Measurements from ENCODE around the gene STMP1. TPM values are rescaled to one million over a fixed set of nuclear protein-coding genes. Genes with fewer than 3 reads are reported as not detected.

The STMP1 gene
- total and polyA plus RNA-seq, 2 of the 4 experiments (the other 2 are of a cell fraction), result 6.1 to 28.3 TPM

GRCh38 chr7:135666846-135667245 is 4.5 kb downstream of the STMP1 start:
- H2AK5ac ChIP-seq (ENCODE audit: low read depth, low read length), result no peak overlapping the region
- no peak overlapping the region for H3K27ac ChIP-seq (ENCODE audit: insufficient read depth, low read length)
- H3K23ac ChIP-seq (ENCODE audit: low read depth, low read length), result no peak overlapping the region; the same call in 1 of the 2 replicates
- no peak overlapping the region for H2AFZ ChIP-seq (replicated peaks; ENCODE audit: low read length, poor library complexity)
- H4K5ac ChIP-seq (ENCODE audit: low read depth, low read length), result no peak overlapping the region
- in situ Hi-C loops (cut with MboI; ENCODE audit: low sequenced_read_pairs), result loop anchor here (5.0 kb wide), 1 partner anchor 340 kb away; no protein-coding TSS in a partner anchor
- no CpG with 5 or more reads among the region's 6 CpGs for WGBS, 2 experiments (ENCODE audit: extremely low coverage in 2 of 2, insufficient read length in 1 of 2)
- no TSS peak for BruUV-seq (replicated peaks)
- CTCF ChIA-PET, result no interaction called here
- no peak overlapping the region for H2BK5ac ChIP-seq (ENCODE audit: low read depth, low read length, poor library complexity, severe bottlenecking)
- no peak overlapping the region for H3K9ac ChIP-seq (ENCODE audit: low read depth, low read length)
- no peak overlapping the region for H2AK9ac ChIP-seq (replicated peaks; ENCODE audit: low read depth, low read length, poor library complexity)
- no peak overlapping the region; the same call in 1 of the 2 replicates for H3K14ac ChIP-seq (replicated peaks; ENCODE audit: low read depth, low read length)
- H3K4ac ChIP-seq (ENCODE audit: low read depth, low read length), result no peak overlapping the region
- peaks cover 14% of the 10 kb centered on the region for H3K4me1 ChIP-seq (ENCODE audit: control insufficient read depth, insufficient read depth, low read length)
- no peaks in the 10 kb centered on the region for H3K27me3 ChIP-seq (ENCODE audit: control insufficient read depth, insufficient read depth, low read length)
- intact Hi-C loops (cut with micrococcal nuclease), result loop anchor here (10.0 kb wide), 1 partner anchor 1208 kb away; no protein-coding TSS in a partner anchor
- no peaks in the 10 kb centered on the region for H3K9me3 ChIP-seq (ENCODE audit: control insufficient read depth, insufficient read depth, low read length)
- H3K36me3 ChIP-seq (ENCODE audit: control insufficient read depth, insufficient read depth, low read length), result no peaks in the 10 kb centered on the region
- no peak overlapping the region for H3K4me3 ChIP-seq (ENCODE audit: insufficient read depth, low read depth, low read length)
- H3K18ac ChIP-seq (ENCODE audit: low read depth, low read length), result no peak overlapping the region
- DNase-seq (no peak), ATAC-seq (ENCODE audit: low read depth) (no peak)
- peaks cover 28% of the 10 kb centered on the region; the same call in 1 of the 2 replicates for H4K20me1 ChIP-seq (ENCODE audit: insufficient read depth, low read length)
- POLR2A ChIA-PET (ENCODE audit: unreplicated experiment), result no interaction called here
- H3K79me1 ChIP-seq (ENCODE audit: low read depth in 1 of 2, low read length in 2 of 2), result peaks cover 8 to 55% of the 10 kb centered on the region in 2 experiments; a peak in 3 of 4 replicates
- H3K4me2 ChIP-seq (ENCODE audit: low read depth, low read length), result no peak overlapping the region; the same call in 1 of the 2 replicates
- dilution Hi-C loops (cut with HindIII; ENCODE audit: low sequenced_read_pairs, unreplicated experiment), result no loop called here
- H4K91ac ChIP-seq (ENCODE audit: insufficient read depth, low read depth, low read length), result no peak overlapping the region
- no peak overlapping the region for H2BK20ac ChIP-seq (ENCODE audit: low read depth, low read length)
- no peak for TF ChIP-seq RCOR1 (IDR thresholded peaks at IDR 0.05; ENCODE audit: insufficient replicate concordance, low read length)
- no peak for TF ChIP-seq MAZ (IDR thresholded peaks at IDR 0.05; ENCODE audit: borderline replicate concordance, low read depth, low read length)
- TF ChIP-seq, protein P1, sequence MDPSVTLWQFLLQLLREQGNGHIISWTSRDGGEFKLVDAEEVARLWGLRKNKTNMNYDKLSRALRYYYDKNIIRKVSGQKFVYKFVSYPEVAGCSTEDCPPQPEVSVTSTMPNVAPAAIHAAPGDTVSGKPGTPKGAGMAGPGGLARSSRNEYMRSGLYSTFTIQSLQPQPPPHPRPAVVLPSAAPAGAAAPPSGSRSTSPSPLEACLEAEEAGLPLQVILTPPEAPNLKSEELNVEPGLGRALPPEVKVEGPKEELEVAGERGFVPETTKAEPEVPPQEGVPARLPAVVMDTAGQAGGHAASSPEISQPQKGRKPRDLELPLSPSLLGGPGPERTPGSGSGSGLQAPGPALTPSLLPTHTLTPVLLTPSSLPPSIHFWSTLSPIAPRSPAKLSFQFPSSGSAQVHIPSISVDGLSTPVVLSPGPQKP (IDR thresholded peaks at IDR 0.05; ENCODE audit: borderline replicate concordance, low read depth, low read length), result no peak
- TF ChIP-seq NFE2L2 (IDR thresholded peaks at IDR 0.05; ENCODE audit: low read depth, low read length), result no peak
- TF ChIP-seq RAD21 (IDR thresholded peaks at IDR 0.05; ENCODE audit: low read length), result no peak
- no peak for TF ChIP-seq SMC3 (IDR thresholded peaks at IDR 0.05; ENCODE audit: low read depth, low read length)
- no peak for TF ChIP-seq FOS (IDR thresholded peaks at IDR 0.05; ENCODE audit: low read depth, low read length)
- TF ChIP-seq MXI1 (IDR thresholded peaks at IDR 0.05; ENCODE audit: borderline replicate concordance, low read depth, low read length), result no peak
- TF ChIP-seq CHD1 (IDR thresholded peaks at IDR 0.05; ENCODE audit: low read depth, low read length), result no peak
- no peak for TF ChIP-seq RFX5 (IDR thresholded peaks at IDR 0.05; ENCODE audit: low read depth, low read length)
- no peak for TF ChIP-seq MAFK (IDR thresholded peaks at IDR 0.05; ENCODE audit: low read depth, low read length)
- TF ChIP-seq CEBPB (IDR thresholded peaks at IDR 0.05; ENCODE audit: low read depth, low read length), result no peak
- TF ChIP-seq, protein P2, sequence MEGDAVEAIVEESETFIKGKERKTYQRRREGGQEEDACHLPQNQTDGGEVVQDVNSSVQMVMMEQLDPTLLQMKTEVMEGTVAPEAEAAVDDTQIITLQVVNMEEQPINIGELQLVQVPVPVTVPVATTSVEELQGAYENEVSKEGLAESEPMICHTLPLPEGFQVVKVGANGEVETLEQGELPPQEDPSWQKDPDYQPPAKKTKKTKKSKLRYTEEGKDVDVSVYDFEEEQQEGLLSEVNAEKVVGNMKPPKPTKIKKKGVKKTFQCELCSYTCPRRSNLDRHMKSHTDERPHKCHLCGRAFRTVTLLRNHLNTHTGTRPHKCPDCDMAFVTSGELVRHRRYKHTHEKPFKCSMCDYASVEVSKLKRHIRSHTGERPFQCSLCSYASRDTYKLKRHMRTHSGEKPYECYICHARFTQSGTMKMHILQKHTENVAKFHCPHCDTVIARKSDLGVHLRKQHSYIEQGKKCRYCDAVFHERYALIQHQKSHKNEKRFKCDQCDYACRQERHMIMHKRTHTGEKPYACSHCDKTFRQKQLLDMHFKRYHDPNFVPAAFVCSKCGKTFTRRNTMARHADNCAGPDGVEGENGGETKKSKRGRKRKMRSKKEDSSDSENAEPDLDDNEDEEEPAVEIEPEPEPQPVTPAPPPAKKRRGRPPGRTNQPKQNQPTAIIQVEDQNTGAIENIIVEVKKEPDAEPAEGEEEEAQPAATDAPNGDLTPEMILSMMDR (conservative IDR thresholded peaks at IDR 0.05; ENCODE audit: low read depth, low read length), result no peak
- TF ChIP-seq, protein P3, sequence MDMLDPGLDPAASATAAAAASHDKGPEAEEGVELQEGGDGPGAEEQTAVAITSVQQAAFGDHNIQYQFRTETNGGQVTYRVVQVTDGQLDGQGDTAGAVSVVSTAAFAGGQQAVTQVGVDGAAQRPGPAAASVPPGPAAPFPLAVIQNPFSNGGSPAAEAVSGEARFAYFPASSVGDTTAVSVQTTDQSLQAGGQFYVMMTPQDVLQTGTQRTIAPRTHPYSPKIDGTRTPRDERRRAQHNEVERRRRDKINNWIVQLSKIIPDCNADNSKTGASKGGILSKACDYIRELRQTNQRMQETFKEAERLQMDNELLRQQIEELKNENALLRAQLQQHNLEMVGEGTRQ (IDR thresholded peaks at IDR 0.05; ENCODE audit: low read depth, low read length), result no peak
- no peak for TF ChIP-seq POLR2A (IDR thresholded peaks at IDR 0.05; ENCODE audit: low read depth, low read length)
- TF ChIP-seq BHLHE40 (IDR thresholded peaks at IDR 0.05; ENCODE audit: low read depth, low read length), result no peak
- H2BK120ac ChIP-seq (ENCODE audit: low read depth, low read length), result no peak overlapping the region
- no peak overlapping the region for H4K8ac ChIP-seq (ENCODE audit: low read depth in 2 of 2, low read length in 2 of 2)
- H2BK15ac ChIP-seq (ENCODE audit: low read depth, low read length), result no peak overlapping the region
- peaks cover 6% of the 10 kb centered on the region for H3K9me1 ChIP-seq (ENCODE audit: insufficient read depth, low read length)
- no peak overlapping the region for H3K56ac ChIP-seq (ENCODE audit: extremely low read depth, insufficient read depth, low read length)

Data from IMR-90 (cell line).